GM12878 (cell line): ENCODE data around the gene SLX4IP. TPM values are rescaled to one million over a fixed set of nuclear protein-coding genes. Genes with fewer than 3 reads are reported as not detected.

Source experiments
- ATAC-seq: fragments of 200-7000 bp; cut with Tn5 transposase; 3 replicates; pipeline ENCODE4 v1.9.1; 2020; ENCODE audit warnings: mild to moderate bottlenecking, moderate library complexity
- BruUV-seq: library from RNA; stranded (reverse); fragments of 400-500 nt; replicated peaks from 2 replicates; lab custom pipeline; 2021; lab: Mats Ljungman, UMichigan
- CTCF ChIA-PET: fragments of 300-600 bp; sonication (Branson Sonifier 250); formaldehyde crosslinking; extraction: SDS; loops from one replicate; lab custom pipeline; 2021; ENCODE audit warnings: inconsistent platforms; lab: Yijun Ruan, JAX
- POLR2A ChIA-PET: fragments of 350-600 bp; formaldehyde crosslinking; extraction: SDS; loops from one replicate; lab custom pipeline; 2021; ENCODE audit warnings: inconsistent platforms; lab: Charles Lee
- RAD21 ChIA-PET: fragments of 300-600 bp; sonication (Branson Sonifier 250); formaldehyde crosslinking; loops from one replicate; lab custom pipeline; 2023; ENCODE audit warnings: antibody characterized with exemption; ENCODE audit not compliant: unreplicated experiment; lab: Charles Lee
- SMC1A ChIA-PET: fragments of 300-600 bp; sonication (Branson Sonifier 250); formaldehyde crosslinking; loops from one replicate; lab custom pipeline; 2023; ENCODE audit not compliant: unreplicated experiment, uncharacterized antibody; lab: Charles Lee
- DNase-seq: peaks from one replicate; pipeline ENCODE4 v3.0.0-alpha.2; 2011; ENCODE audit warnings: low read depth, low spot score
- FAIRE-seq: peaks from 3 replicates; lab custom pipeline; 2011; peaks lifted over from hg19 to GRCh38; lab: Jason Lieb, UNC
- H2AFZ ChIP-seq: 2 replicates; pipeline ENCODE4 v1.6.0; 2011; ENCODE audit warnings: low read depth, low read length, control low read depth; ENCODE audit not compliant: control insufficient read depth
- H3K27ac ChIP-seq: 2 replicates; pipeline ENCODE4 v1.5.1; 2011; ENCODE audit warnings: control low read depth; ENCODE audit not compliant: control insufficient read depth, insufficient read depth
- H3K27me3 ChIP-seq, 2 experiments: replicated peaks in 1 of 2; 2 replicates each; pipeline versions ENCODE4 v1.6.0 to v1.6.1; 2011; ENCODE audit warnings: low read length in 1 of 2; ENCODE audit not compliant: control insufficient read depth in 2 of 2, insufficient read depth in 2 of 2
- H3K36me3 ChIP-seq, 2 experiments: 2 replicates each; pipeline ENCODE4 v1.5.1; 2011; ENCODE audit warnings: low read length in 1 of 2; ENCODE audit not compliant: control insufficient read depth in 2 of 2, insufficient read depth in 2 of 2
- H3K4me1 ChIP-seq: 2 replicates; pipeline ENCODE4 v1.6.1; 2011; ENCODE audit warnings: mild to moderate bottlenecking, low read length, moderate library complexity, mixed read lengths; ENCODE audit not compliant: control insufficient read depth, insufficient read depth
- H3K4me2 ChIP-seq: 2 replicates; pipeline ENCODE4 v1.6.0; 2011; ENCODE audit warnings: control low read depth; ENCODE audit not compliant: control insufficient read depth, insufficient read depth
- H3K4me3 ChIP-seq: fragments of 200-600 bp; sonication (generic); 2 replicates; pipeline ENCODE4 v1.5.1; 2016
- H3K79me2 ChIP-seq: 2 replicates; pipeline ENCODE4 v1.6.0; 2011; ENCODE audit warnings: low read length; ENCODE audit not compliant: control insufficient read depth, insufficient read depth
- H3K9ac ChIP-seq: 2 replicates; pipeline ENCODE4 v1.8.0; 2011; ENCODE audit warnings: low read length, control low read depth, mixed read lengths; ENCODE audit not compliant: control insufficient read depth, insufficient read depth
- H3K9me3 ChIP-seq: replicated peaks from 3 replicates; pipeline ENCODE4 v1.5.1; 2011; ENCODE audit warnings: mild to moderate bottlenecking, low read length; ENCODE audit not compliant: control insufficient read depth, insufficient read depth
- H4K20me1 ChIP-seq: 2 replicates; pipeline ENCODE4 v1.6.0; 2011; ENCODE audit not compliant: control insufficient read depth, insufficient read depth
- BCLAF1 ChIP-seq: fragments of 450-650 bp; IDR thresholded peaks from 2 replicates; pipeline ENCODE4 v1.6.1; 2017; ENCODE audit warnings: antibody characterized with exemption, mild to moderate bottlenecking, moderate library complexity
- EZH2 ChIP-seq: IDR thresholded peaks from 2 replicates; pipeline ENCODE4 v1.6.1; 2012; ENCODE audit warnings: low read depth, mild to moderate bottlenecking, control low read depth, inconsistent platforms, low read length, borderline replicate concordance; ENCODE audit not compliant: control insufficient read depth
- FOXK2 ChIP-seq: fragments of 450-650 bp; IDR thresholded peaks from 2 replicates; pipeline ENCODE4 v1.6.1; 2017; ENCODE audit warnings: mild to moderate bottlenecking, moderate library complexity
- IRF3 ChIP-seq: fragments of 450-650 bp; IDR thresholded peaks from 2 replicates; pipeline ENCODE4 v1.6.1; 2014; ENCODE audit warnings: mild to moderate bottlenecking
- MYC ChIP-seq: IDR thresholded peaks from 2 replicates; pipeline ENCODE4 v1.6.1; 2011; ENCODE audit warnings: mild to moderate bottlenecking, low read length, moderate library complexity, inconsistent platforms; ENCODE audit not compliant: insufficient read depth, insufficient replicate concordance, insufficient read length, severe bottlenecking
- STAT1 ChIP-seq: fragments of 450-650 bp; conservative IDR thresholded peaks from 2 replicates; pipeline ENCODE4 v1.6.1; 2014; ENCODE audit warnings: antibody characterized with exemption, mild to moderate bottlenecking
- TBL1XR1 ChIP-seq: IDR thresholded peaks from 2 replicates; pipeline ENCODE4 v1.6.1; 2012; ENCODE audit warnings: low read depth, low read length, improper control_type of control experiment
- USF2 ChIP-seq: IDR thresholded peaks from 2 replicates; pipeline ENCODE4 v1.6.1; 2011; ENCODE audit warnings: low read depth, low read length, improper control_type of control experiment, borderline replicate concordance
- ZNF207 ChIP-seq: fragments of 450-650 bp; IDR thresholded peaks from 2 replicates; pipeline ENCODE4 v1.6.1; 2014; ENCODE audit warnings: antibody characterized with exemption, mild to moderate bottlenecking, borderline replicate concordance
- WGBS: methylation state at CpG from one replicate; pipeline ENCODE4 v1.1.6; 2016; ENCODE audit warnings: low lambda C conversion rate; ENCODE audit not compliant: insufficient replicate concordance, insufficient coverage; ENCODE audit errors: missing lambda C conversion rate; 5-methylcytosine and 5-hydroxymethylcytosine counted together
- in situ Hi-C: fragments of 300-500 bp; cut with MboI; formaldehyde crosslinking; loops from 9 replicates; pipeline ENCODE4 v1.14.3; 2018; ENCODE audit warnings: mixed read lengths
- intact Hi-C: fragments of 100-400 bp; cut with micrococcal nuclease; formaldehyde crosslinking; loops from one replicate; pipeline ENCODE4 v1.14.2; 2022; ENCODE audit not compliant: unreplicated experiment
- polyA plus RNA-seq, 11 experiments: library from polyadenylated mRNA; depleted of rRNA in 4 of 11; unstranded in 6 of 11; stranded (reverse) in 5 of 11; fragments of >200 nt; fragmentation: Nextera tagmentation in 4 of 11; fragmentation: Illumina TruSeq in 1 of 11; extraction: Ambion mirVana in 4 of 11; extraction: Trizol in 1 of 11; gene quantifications; 1 replicate in 1 of 11; 2 replicates in 10 of 11; pipeline versions ENCODE4 v1.2.1 to v1.2.3, GENCODE V29; 2011 to 2016; ENCODE audit warnings: inconsistent platforms in 2 of 11, missing spikeins in 2 of 11, low read depth in 1 of 11
- total RNA-seq, 4 experiments: library from RNA; depleted of rRNA in 3 of 4; stranded (reverse); fragments of >200 nt in 3 of 4; fragmentation: Illumina TruSeq in 1 of 4; extraction: Trizol in 1 of 4; gene quantifications; 2 replicates each; pipeline versions ENCODE4 v1.2.1 to v1.2.3, GENCODE V29; 2013 to 2021

SLX4IP gene
- total and polyA plus RNA-seq, 10 of the 15 experiments (the other 5 are each of a cell fraction or from before 2014, with no cell fraction given), result 2.2 to 11.0 (median 6.3) TPM

DNA sequence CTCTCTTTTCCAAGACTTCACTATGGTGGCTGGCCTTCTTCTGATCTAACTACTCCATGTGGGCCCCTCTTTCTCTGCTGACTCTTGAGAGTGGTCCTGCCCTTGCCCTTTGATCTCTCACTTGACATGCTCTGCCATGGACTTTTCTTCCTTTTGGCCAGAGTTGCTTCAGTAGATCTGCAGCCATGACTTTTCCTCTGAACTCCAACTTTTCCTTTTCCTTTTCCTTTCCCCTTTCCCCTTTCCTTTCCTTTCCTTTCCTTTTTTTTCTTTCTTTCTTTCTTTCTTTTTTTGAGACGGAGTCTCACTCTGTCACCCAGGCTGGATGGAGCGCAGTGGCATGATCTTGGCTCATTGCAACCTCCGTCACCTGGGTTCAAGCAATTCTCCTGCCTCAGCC, 150.2 kb downstream of the SLX4IP start:
- FAIRE-seq (no peak), ATAC-seq (no peak)
- CTCF ChIA-PET, result no interaction called here

More for the DNA sequence above, 150.2 kb downstream of the SLX4IP start:
- WGBS, result 100% methylated on average over 3 of the region's 3 CpGs
- Histone ChIP-seq H2AFZ (no peak overlapping the region), H3K9me3 (no peaks in the 10 kb centered on the region), H3K4me2 (peak overlapping the region; percentile 38; the same call in 1 of the 2 replicates), H3K27me3 (no peaks in the 10 kb centered on the region), H3K4me1 (peaks cover 5% of the 10 kb centered on the region), H3K27ac (peak overlapping the region; percentile 35; the same call in 1 of the 2 replicates), H3K79me2 (no peaks in the 10 kb centered on the region), H3K36me3 (no peaks in the 10 kb centered on the region), H3K9ac (peak overlapping the region; percentile 16; the same call in 1 of the 2 replicates), H4K20me1 (no peaks in the 10 kb centered on the region), H3K4me3 (no peak overlapping the region)
- ChIA-PET SMC1A (interaction anchor here (1.1 to 1.7 kb wide), 2 partner anchors 10 to 704 kb away, joined by 3 read pairs; no protein-coding TSS in a partner anchor), POLR2A (no interaction called here), RAD21 (no interaction called here)
- DNase-seq, result no peak
- intact Hi-C loops, result no loop called here
- TF ChIP-seq BCLAF1 (no peak), MYC (no peak), ZNF207 (no peak), FOXK2 (no peak), STAT1 (no peak), USF2 (no peak), IRF3 (no peak), EZH2 (no peak), TBL1XR1 (no peak)
- no TSS peak for BruUV-seq
- in situ Hi-C loops, result no loop called here
